ENCODE data around the gene NDUFC1. TPM values are rescaled to one million over a fixed set of nuclear protein-coding genes. Genes with fewer than 3 reads are reported as not detected.
"Not testable (repeated sequence)": the region's sequence is repeated elsewhere in the genome, so short reads cannot be mapped to it uniquely, and the experiment has no call there.

Gene NDUFC1
- 56.2 and 68.5 TPM in 2 replicates for total RNA-seq (2014; rRNA removed; shearing (Covaris generic))

DNA sequence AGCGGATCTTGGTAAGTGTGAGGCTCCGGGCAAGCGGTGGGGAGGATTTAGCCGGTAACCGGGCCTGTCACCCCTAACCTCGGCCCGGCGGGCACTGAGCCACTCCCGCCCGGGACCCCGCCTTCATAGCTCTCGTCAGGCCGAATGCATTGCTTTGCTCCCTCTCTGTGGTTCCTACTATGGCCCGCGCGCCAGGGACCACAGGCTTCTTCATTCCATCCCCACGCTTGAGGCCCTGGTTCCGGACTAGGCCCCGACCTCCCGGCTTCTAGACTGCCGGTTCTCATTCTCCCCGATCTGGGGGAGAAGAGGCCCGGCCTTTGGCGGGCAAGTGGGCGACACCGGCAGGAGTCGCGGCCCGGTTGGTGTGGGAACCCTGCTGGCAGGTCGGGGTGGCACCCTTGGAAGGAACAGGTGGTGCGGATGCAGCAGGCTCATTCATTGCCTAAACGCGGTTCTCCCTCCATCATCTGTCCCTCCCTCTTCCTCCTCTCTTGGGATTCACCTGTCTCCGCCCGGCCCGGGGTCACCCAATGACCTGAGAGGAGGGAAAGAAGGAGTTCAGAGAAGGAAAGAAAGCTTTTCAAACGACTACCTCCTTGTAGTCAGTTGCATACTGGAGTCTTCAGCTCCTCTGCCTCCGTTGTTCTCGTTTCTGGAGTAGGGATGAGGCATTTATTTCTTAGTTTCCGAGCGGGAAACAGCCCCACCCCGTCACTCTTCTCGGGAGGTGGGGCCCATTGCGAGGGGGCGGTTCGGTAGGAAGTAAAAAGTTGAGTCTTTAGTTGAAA, at the start of gene NDUFC1:
Gene NDUFC1, minus strand, starts transcription at position 657 of the 791 bp plus-strand sequence. CDS start 6,679 bp downstream, outside the sequence.
- peak within 1 kb of the TSS; percentile 54 for H3K27ac ChIP-seq
- H3K36me3 ChIP-seq: peaks cover 30% of the 10 kb centered on the region
- no peaks in the 10 kb centered on the region for H3K27me3 ChIP-seq (replicated peaks)
- H3K4me3 ChIP-seq: peak within 1 kb of the TSS; percentile 69
- peaks cover 13% of the 10 kb centered on the region for H3K4me1 ChIP-seq (replicated peaks)
- peak; percentile 48 to 52 for DNase-seq (ENCODE audit: low read depth in 1 of 2, low spot score in 2 of 2)
- no peaks in the 10 kb centered on the region for H3K9me3 ChIP-seq (replicated peaks)

DNA sequence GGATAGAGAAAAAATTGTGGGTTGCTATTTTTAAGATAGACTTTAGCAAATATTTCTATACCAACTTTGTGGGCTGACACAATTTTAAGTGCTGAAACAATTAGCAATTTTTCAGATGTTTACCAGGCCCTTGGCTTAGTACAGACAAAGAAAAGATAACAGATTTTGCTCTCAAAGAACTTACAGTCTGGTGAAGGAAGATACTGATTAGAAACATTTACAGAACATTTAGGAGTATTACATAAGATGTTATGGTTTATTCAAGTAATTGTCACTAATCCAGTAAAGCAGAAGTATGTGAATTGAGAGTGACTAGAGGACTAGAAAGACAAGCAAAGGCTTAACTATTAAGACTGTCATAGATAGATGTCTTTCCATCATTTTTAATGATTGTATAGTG, 35.3 kb upstream of the NDUFC1 start:
- H3K4me1 ChIP-seq (replicated peaks): no peaks in the 10 kb centered on the region
- H3K27ac ChIP-seq: no peak overlapping the region
- no peak overlapping the region for H3K4me3 ChIP-seq
- peaks cover 41% of the 10 kb centered on the region for H3K36me3 ChIP-seq
- H3K9me3 ChIP-seq (replicated peaks): no peaks in the 10 kb centered on the region
- no peaks in the 10 kb centered on the region for H3K27me3 ChIP-seq (replicated peaks)
- no peak for DNase-seq (ENCODE audit: low read depth in 1 of 2, low spot score in 2 of 2)

DNA sequence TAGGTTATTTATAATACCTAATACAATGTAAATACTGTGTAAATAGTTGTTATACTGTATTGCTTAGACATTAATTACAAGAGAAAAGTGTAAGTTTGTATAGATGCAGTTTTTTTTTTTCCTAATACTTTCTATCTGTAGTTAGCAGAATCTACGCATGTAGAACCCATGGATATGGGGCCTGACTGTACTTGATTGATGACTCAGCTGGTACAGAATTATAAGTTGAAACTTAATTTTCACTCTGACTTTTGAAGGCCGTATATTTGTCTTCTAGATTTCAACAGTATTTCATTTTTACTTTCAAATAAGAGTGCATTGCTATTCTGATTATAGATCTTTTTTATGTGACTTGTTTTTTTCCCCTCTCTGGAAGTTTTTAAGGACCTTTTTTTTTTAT, 30.8 kb upstream of the NDUFC1 start:
- Histone ChIP-seq H3K36me3 (peaks cover 15% of the 10 kb centered on the region), H3K27me3 (replicated peaks) (no peaks in the 10 kb centered on the region), H3K4me3 (no peak overlapping the region), H3K27ac (no peak overlapping the region), H3K4me1 (replicated peaks) (no peaks in the 10 kb centered on the region), H3K9me3 (replicated peaks) (no peaks in the 10 kb centered on the region)
- no peak for DNase-seq (ENCODE audit: low read depth in 1 of 2, low spot score in 2 of 2)

DNA sequence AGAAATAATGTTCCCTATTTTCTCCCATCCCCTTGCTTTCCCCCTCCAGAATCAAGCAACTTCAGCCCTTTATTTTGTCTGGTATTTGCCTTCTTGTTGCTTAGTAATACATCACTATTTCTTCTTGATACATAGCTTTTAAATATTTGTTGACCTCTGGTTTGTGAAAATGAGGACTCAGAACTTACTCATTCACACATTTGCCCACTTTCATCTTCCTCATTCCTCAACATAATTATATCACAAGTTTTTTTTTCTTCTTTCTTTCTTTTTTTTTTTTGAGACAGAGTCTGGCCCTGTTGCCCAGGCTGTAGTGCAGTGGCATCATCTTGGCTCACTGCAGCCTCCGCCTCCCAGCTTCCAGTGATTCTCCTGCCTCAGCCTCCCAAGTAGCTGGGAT, 28.9 kb upstream of the NDUFC1 start:
- Histone ChIP-seq H3K36me3 (peaks cover 10% of the 10 kb centered on the region), H3K4me1 (replicated peaks) (no peaks in the 10 kb centered on the region), H3K9me3 (replicated peaks) (no peaks in the 10 kb centered on the region), H3K27ac (no peak overlapping the region), H3K27me3 (replicated peaks) (no peaks in the 10 kb centered on the region), H3K4me3 (no peak overlapping the region)
- no peak for DNase-seq (ENCODE audit: low read depth in 1 of 2, low spot score in 2 of 2)

DNA sequence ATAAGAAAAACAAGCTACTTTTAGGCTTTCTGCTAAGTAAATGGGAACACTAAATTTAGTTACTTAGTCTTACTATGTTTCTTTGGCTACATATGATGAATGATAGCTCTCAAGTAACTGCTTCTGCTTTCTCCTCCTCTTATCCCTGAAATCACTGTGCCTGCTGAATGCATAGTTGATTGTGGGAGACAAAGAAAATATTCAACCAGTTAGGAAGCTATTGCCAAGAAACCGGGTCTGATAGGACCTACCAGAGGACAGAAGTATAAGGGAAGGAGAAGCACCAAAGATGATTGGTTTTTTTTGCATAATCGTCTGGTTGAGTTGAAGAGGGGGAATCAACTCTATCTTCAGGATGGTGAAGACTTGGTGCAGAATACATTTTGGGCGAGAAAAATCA, 28.0 kb upstream of the NDUFC1 start:
- peaks cover 10% of the 10 kb centered on the region for H3K36me3 ChIP-seq
- H3K27ac ChIP-seq: no peak overlapping the region
- no peak overlapping the region for H3K4me3 ChIP-seq
- no peaks in the 10 kb centered on the region for H3K9me3 ChIP-seq (replicated peaks)
- DNase-seq (ENCODE audit: low read depth in 1 of 2, low spot score in 2 of 2): no peak
- no peaks in the 10 kb centered on the region for H3K27me3 ChIP-seq (replicated peaks)
- no peaks in the 10 kb centered on the region for H3K4me1 ChIP-seq (replicated peaks)

DNA sequence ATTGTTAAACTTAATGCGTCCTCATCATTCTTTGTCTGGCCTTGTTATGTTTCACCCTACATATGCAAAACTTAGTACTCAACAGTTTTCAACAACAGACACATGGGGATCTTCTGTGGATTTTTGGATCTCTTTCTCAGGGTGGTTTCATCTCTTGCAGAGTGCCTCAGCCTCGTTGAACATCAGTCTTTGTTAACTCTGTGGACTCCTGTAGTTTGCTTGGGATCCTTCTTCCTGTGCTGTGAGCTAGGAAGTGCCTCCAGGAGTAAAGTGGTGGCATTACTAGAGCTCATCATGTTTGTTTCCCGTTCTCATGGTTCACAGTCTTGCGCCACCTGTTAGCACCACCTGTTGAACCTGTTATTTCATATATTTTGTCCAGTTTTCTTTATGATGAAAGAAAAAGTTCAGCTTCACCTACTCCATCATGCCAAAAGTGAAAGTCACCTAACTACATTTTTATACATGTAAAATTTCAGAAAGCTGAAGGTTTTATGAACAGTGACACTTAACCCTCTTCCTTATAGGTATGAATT, 27.5 kb upstream of the NDUFC1 start:
- Histone ChIP-seq H3K36me3 (peaks cover 10% of the 10 kb centered on the region), H3K27ac (no peak overlapping the region), H3K4me3 (no peak overlapping the region), H3K9me3 (replicated peaks) (no peaks in the 10 kb centered on the region), H3K4me1 (replicated peaks) (no peaks in the 10 kb centered on the region), H3K27me3 (replicated peaks) (no peaks in the 10 kb centered on the region)
- DNase-seq (ENCODE audit: low read depth in 1 of 2, low spot score in 2 of 2): no peak

DNA sequence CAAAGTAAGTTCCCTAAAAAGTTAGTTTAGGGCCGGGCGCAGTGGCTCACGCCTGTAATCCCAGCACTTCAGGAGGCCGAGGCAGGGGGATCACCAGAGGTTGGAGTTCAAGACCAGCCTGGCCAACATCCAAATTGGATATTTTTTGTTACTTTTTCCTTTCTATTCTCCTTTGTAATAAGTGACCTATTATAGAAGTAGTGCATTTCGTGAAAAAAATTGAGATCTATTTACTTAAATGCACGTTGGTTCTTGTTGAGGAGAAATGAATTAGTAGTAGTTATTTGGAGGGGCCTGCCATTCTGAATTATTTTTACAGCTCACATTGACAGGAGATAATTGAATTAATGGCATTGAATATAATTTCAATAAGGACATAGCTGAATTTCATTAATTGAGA, 22.3 kb upstream of the NDUFC1 start:
- Histone ChIP-seq H3K4me3 (no peak overlapping the region), H3K36me3 (peaks cover 9% of the 10 kb centered on the region; the same call in 1 of the 2 replicates), H3K27me3 (replicated peaks) (no peaks in the 10 kb centered on the region), H3K27ac (no peak overlapping the region), H3K4me1 (replicated peaks) (no peaks in the 10 kb centered on the region; the same call in 1 of the 2 replicates), H3K9me3 (replicated peaks) (no peaks in the 10 kb centered on the region)
- DNase-seq (ENCODE audit: low read depth in 1 of 2, low spot score in 2 of 2): no peak

- not testable (repeated sequence) for H3K4me1 ChIP-seq (replicated peaks); H3K4me3 ChIP-seq; DNase-seq (ENCODE audit: low read depth in 1 of 2, low spot score in 2 of 2); H3K36me3 ChIP-seq; H3K27me3 ChIP-seq (replicated peaks); H3K9me3 ChIP-seq (replicated peaks); H3K27ac ChIP-seq
These were observed 20.3 kb upstream of the NDUFC1 start for GRCh38 chr4:139322541-139322940.

GRCh38 chr4:139322070-139322469, 19.8 kb upstream of the NDUFC1 start:
- H3K36me3 ChIP-seq; H3K4me1 ChIP-seq (replicated peaks); H3K9me3 ChIP-seq (replicated peaks); H3K27ac ChIP-seq; H3K27me3 ChIP-seq (replicated peaks); H3K4me3 ChIP-seq; DNase-seq (ENCODE audit: low read depth in 1 of 2, low spot score in 2 of 2): not testable (repeated sequence)

DNA sequence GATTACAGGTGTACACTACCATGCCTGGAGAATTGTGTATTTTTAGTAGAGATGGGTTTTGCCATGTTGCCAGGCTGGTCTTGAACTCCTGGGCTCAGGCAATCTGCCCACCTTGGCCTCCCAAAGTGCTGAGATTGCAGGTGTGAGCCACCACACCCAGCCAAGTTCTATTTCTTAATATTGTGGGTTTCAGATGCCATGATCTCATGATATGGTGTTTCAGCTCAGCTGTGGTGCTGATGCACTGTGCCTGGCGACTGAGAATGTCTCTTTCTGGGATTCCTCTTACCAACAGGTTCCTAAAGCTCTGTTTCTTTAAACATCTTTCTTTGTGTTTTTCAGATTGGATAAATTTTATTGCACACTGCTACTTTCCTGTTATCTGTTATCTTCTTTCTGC, 17.3 kb upstream of the NDUFC1 start:
- H3K9me3 ChIP-seq (replicated peaks): no peaks in the 10 kb centered on the region
- H3K27me3 ChIP-seq (replicated peaks): no peaks in the 10 kb centered on the region
- no peak overlapping the region for H3K4me3 ChIP-seq
- H3K27ac ChIP-seq: no peak overlapping the region
- H3K4me1 ChIP-seq (replicated peaks): no peaks in the 10 kb centered on the region; the same call in 1 of the 2 replicates
- no peak for DNase-seq (ENCODE audit: low read depth in 1 of 2, low spot score in 2 of 2)
- peaks cover 6% of the 10 kb centered on the region; the same call in 1 of the 2 replicates for H3K36me3 ChIP-seq

GRCh38 chr4:139317635-139318034, 15.4 kb upstream of the NDUFC1 start:
- no peak for DNase-seq (ENCODE audit: low read depth in 1 of 2, low spot score in 2 of 2)
- Histone ChIP-seq H3K27ac (no peak overlapping the region), H3K9me3 (replicated peaks) (no peaks in the 10 kb centered on the region), H3K36me3 (peaks cover 14% of the 10 kb centered on the region; the same call in 1 of the 2 replicates), H3K27me3 (replicated peaks) (no peaks in the 10 kb centered on the region), H3K4me1 (replicated peaks) (no peaks in the 10 kb centered on the region), H3K4me3 (no peak overlapping the region)

DNA sequence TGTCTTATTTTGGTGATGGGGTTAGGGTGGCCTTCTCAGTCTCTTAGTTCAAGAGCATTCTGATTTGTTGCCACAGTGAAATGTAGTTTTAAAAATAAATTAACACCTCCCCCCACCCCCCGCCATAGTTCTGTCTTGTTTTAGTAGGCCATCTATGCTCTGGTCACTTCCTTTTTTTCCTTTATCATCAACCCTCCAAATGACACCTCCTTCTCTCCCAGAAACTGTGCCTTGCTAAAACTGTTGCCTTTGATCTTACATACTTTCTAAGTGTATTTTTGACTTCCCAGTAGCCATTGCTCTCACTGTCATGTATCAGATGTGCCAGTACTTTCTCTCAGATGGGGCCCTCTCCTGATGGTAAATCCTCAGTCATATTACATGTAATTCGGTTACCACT, 14.5 kb upstream of the NDUFC1 start:
- H3K4me3 ChIP-seq: no peak overlapping the region
- no peaks in the 10 kb centered on the region for H3K27me3 ChIP-seq (replicated peaks)
- no peak for DNase-seq (ENCODE audit: low read depth in 1 of 2, low spot score in 2 of 2)
- H3K27ac ChIP-seq: no peak overlapping the region
- no peaks in the 10 kb centered on the region; the same call in 1 of the 2 replicates for H3K9me3 ChIP-seq (replicated peaks)
- peaks cover 15% of the 10 kb centered on the region for H3K36me3 ChIP-seq
- H3K4me1 ChIP-seq (replicated peaks): no peaks in the 10 kb centered on the region

- no peak for DNase-seq (ENCODE audit: low read depth in 1 of 2, low spot score in 2 of 2)
- Histone ChIP-seq H3K36me3 (peaks cover 15% of the 10 kb centered on the region), H3K9me3 (replicated peaks) (no peaks in the 10 kb centered on the region; the same call in 1 of the 2 replicates), H3K27me3 (replicated peaks) (no peaks in the 10 kb centered on the region), H3K27ac (no peak overlapping the region), H3K4me1 (replicated peaks) (no peaks in the 10 kb centered on the region), H3K4me3 (no peak overlapping the region)
These were observed 13.0 kb upstream of the NDUFC1 start for GRCh38 chr4:139315221-139315675.

DNA sequence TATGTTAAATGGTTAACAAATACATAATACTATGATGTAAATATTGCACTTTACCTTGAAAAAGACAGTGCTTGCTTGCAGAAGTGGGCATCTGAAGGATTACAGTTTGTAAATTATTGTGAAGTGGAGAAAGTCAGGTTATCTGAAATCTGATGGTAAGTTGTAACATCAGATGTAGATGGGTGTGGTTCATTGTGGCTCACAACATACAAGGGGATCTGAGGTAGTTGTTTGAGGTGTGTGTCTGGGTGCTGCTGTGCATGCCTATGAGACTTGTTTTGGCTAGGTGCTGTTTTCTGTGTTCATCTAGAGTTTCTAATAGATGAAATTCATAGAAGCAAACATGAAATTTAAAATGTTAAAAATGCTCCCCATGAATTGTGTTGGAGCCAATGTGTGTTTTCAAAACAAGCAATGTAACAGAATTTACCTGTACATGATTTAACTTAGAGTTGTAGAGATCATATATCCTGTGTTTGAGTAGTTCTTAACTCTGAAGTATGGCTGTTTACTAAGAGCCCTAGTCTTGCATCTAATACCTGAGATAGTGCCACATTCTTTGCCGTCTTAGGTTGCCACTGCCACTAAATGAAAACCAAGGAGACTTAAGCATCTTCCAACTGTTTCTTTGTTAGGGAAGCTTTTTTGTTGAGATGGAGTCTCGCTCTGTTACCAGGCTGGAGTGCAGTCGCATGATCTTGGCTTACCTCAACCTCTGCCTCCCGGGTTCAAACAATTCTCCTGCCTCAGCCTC, 11.9 kb upstream of the NDUFC1 start:
- Histone ChIP-seq H3K4me3 (no peak overlapping the region), H3K9me3 (replicated peaks) (no peaks in the 10 kb centered on the region; the same call in 1 of the 2 replicates), H3K4me1 (replicated peaks) (no peaks in the 10 kb centered on the region), H3K27me3 (replicated peaks) (no peaks in the 10 kb centered on the region), H3K36me3 (peaks cover 15% of the 10 kb centered on the region), H3K27ac (no peak overlapping the region)
- no peak for DNase-seq (ENCODE audit: low read depth in 1 of 2, low spot score in 2 of 2)

All from SJSA1 (cell line).